GM19328 (cell line): ENCODE data around the gene NOM1.
A peak's percentile ranks its signal among the peaks of the same experiment; 100 is the strongest.

ENCODE experiments used
- ATAC-seq: cut with Tn5 transposase; IDR thresholded peaks from one replicate; pipeline ENCODE4 v1.9.1; 2021; ENCODE audit warnings: mild to moderate bottlenecking, moderate library complexity; ENCODE audit not compliant: unreplicated experiment

The NOM1 gene

DNA sequence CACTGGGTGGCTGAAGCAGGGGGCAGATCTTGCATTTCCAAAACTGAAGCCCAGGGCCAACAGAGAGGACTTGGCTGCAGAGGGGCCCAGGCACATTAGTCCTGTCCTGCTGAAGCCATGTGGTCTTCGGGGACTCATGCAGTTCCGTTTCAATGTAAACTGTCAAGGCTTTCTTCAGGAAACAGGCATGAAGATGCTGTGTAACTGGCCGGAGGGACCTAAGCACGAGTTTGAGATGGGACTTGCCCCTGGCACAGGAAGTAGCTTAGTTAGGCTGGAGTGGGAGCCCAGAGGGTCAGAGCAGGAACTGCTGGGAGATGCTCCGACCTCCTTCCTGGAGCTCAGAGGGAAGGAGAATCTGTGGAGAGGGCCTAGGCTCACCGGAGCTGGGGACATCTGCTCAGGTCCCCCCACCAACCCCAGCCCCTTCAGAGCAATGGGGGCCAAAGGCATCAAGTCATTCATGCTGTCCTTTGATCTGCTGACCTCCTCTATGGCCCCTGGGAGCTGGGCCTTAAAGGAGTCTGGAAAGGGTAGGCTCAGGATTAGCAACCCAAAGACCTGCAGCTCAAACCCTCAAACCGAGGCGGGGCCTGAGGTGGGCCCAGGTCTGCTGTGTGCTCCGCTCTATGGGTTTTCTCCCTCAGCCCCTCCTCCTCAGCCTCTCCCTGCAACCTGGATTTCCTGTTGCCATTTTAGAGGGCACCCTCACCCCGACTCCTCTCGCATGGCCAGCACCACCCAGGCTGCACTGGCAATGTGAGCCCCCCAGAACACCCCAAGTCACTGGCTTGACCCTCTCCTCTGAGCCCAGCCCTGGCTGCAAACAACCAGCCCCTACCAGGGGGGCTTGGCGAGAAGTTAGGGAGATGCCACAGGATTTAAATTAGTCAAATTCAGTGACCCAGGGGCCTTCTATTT, 65.4 kb downstream of the NOM1 start:
- ATAC-seq: no peak

DNA sequence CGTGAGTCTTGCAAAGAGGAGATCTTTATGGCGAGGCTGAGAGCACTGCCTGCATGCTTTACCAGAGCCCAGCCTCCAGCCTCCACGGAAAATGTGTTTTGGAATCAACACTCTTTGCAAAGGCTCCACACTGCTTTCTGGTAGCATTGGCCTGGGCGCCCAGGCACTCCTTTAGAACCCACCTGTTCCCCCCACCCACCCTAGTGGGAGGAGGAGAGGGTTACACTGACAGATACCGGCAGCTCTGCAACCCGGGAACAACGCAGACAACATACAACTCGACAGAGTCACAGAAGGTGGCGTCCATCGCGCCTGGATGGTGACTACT, 66.5 kb downstream of the NOM1 start:
- ATAC-seq: no peak

GRCh38 chr7:157016352-157017041, 67.0 kb downstream of the NOM1 start:
- peak; percentile 47 for ATAC-seq

DNA sequence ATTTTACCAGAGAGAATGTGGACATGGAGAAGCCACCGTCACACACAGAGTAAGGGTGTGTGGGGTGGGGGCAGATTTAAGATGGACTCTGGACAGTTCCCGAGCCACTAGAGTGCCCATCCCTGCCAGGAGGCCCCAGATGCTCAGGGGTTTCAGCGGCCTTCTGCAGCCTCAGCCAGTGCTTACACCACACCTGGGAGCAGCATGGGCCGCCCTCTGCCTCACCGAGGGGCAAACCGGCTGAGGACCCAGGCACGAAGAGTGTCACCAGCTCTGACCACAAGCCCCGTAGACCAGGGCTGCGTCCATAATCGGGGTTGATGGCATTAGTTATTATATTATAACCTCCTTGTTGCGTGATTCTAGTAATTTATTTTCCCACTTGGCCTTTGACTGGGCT, 67.6 kb downstream of the NOM1 start:
- ATAC-seq: no peak

GRCh38 chr7:157017603-157018327, 68.3 kb downstream of the NOM1 start:
- no peak for ATAC-seq

DNA sequence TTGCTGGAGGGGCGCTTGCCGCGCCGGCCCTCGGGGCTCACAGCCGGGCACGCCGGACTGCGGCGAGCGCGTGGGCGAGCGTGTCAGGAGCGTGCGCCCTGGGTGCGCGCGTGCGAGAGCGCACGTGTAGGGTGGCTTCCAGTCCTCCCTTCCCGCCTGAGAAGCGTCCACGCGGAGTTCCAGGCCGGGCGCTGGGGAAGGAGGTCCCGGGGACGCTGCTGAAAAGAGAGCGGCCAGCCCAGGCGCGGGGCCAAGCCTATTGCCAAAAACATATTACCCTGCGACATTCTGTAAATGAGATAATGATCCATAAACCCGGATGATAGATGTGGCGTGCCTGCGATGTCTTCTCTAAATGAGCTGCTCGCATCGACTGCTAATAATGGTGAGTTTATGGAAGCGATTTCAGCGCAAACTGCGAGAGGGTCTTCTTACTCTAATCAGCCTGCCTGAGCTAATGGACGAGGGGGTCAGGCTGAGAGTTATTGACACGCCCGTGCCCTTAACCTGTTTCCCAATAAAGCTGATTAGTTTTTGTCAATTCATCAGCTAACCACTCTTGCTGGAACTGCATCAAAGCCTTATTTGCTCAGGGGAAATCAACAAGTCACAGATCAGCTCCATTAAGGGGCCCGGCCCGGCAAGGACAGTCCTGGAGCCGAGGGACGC, 69.0 kb downstream of the NOM1 start:
- no peak for ATAC-seq

DNA sequence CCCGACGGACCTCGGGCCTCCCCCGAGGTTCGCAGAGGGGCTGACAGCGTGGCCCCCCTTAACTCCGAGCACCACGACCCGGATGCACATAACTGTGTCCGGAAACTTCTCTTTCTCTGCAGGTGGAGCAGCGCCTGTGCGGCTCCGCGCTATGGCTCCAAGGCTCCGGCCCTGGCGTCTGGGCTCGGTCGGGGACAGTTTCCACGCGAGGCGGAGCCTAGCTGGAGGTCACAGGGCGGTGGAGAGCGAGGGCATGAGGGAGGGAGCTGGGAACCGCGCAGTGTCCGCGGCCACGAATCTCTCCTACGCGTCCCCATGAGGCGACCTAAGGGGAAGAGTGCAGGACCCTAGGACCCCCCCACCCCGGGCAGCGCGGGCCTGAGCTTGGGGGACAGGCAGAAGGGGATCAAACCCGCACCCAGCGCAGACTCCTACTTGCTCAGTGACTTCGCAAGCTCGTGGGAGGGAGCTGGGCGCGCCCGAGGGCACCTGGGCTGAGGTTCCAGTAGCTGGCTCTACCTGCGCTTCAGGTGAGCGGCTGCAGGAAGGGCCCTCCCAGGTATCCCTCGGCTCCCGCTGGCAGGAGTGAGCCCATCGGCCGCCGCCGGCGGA, 69.6 kb downstream of the NOM1 start:
- ATAC-seq: no peak

- ATAC-seq: no peak
Observed at GRCh38 chr7:157019718-157020451, 70.4 kb downstream of the NOM1 start.

DNA sequence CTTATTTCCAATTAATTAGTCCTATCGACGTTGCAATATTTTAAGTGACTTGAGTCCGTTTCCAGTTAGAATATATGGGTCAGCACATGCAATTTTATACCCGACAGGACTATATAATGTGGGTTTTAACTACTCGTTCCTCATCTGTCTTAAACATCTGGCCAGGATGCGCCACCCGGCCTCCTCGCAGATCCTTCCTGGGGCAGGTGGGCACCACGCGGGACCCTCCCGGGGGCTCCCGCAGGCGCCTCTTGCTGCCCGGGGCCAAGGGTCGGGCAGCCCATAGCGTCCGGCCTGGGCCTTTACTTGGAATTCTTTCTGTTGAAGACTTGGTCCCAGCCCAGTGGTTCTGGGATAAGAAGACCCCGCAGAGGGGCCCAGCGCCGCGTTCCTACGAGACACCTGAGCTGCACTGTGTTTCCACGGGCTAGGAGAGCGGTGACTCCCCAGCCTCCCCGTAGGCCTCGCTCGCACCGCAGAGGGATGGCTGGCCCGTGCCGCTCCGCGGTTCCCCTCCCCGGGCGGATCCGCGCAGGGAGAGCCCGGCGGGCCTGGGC, 71.1 kb downstream of the NOM1 start:
- ATAC-seq: no peak

GRCh38 chr7:157021071-157021870, 71.8 kb downstream of the NOM1 start:
- no peak for ATAC-seq

- no peak for ATAC-seq
Observed at GRCh38 chr7:157021871-157022680, 72.6 kb downstream of the NOM1 start.
